GM12872 (cell line): ENCODE results near the gene GALNT13.

Experiments used
- TF ChIP-seq, protein P1 (sequence below): IDR thresholded peaks from 3 replicates; pipeline ENCODE4 v1.5.1; 2011; ENCODE audit warnings: low read depth, mild to moderate bottlenecking, low read length, moderate library complexity; ENCODE audit not compliant: insufficient read depth

GALNT13 gene

GRCh38 chr2:154143105-154143504, 271.4 kb downstream of the GALNT13 start:
- TF ChIP-seq, protein P1, sequence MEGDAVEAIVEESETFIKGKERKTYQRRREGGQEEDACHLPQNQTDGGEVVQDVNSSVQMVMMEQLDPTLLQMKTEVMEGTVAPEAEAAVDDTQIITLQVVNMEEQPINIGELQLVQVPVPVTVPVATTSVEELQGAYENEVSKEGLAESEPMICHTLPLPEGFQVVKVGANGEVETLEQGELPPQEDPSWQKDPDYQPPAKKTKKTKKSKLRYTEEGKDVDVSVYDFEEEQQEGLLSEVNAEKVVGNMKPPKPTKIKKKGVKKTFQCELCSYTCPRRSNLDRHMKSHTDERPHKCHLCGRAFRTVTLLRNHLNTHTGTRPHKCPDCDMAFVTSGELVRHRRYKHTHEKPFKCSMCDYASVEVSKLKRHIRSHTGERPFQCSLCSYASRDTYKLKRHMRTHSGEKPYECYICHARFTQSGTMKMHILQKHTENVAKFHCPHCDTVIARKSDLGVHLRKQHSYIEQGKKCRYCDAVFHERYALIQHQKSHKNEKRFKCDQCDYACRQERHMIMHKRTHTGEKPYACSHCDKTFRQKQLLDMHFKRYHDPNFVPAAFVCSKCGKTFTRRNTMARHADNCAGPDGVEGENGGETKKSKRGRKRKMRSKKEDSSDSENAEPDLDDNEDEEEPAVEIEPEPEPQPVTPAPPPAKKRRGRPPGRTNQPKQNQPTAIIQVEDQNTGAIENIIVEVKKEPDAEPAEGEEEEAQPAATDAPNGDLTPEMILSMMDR, result no peak

- TF ChIP-seq, protein P1, result no peak
Measured at GRCh38 chr2:154158101-154158500, 286.4 kb downstream of the GALNT13 start.

GRCh38 chr2:154161286-154161685, 289.6 kb downstream of the GALNT13 start:
- TF ChIP-seq, protein P1, result no peak

- TF ChIP-seq, protein P1, result no peak
Measured at GRCh38 chr2:154170400-154170799, 298.7 kb downstream of the GALNT13 start.

DNA sequence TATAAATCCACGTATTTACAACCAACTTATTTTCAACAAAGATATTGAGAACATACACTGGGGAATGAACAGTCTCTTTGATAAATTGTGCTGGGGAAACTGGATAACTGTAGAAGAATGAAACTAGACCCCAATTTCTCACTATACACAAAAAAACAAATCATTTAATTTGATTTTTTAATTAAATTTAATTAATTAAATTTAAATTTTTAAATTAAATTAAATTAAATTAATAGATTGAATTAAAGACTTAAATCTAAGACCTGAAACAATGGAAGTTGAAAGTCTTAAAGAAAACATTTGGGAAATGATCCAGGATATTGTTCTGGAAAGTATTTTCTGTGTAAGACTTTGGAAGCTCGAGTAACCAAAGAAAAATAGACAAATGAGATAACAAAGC, 301.4 kb downstream of the GALNT13 start:
- TF ChIP-seq, protein P1, result no peak

DNA sequence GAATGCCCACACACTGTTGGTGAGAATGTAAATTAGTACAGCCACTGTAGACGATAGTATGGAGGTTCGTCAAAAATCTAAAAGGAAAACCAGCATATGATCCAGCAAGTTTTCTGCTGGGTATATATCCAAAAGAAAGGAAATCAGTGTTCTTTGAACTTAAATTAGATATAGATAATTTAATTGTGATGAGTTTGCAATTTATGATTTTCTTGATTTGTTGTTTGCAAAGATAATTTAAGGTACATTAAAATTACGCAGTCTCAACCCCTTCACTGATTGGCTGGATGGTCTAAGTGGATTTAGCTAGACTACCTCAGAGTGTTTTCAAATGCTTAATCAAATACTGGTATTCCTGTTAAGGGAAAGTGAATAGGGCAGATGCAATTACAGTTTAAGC, 302.2 kb downstream of the GALNT13 start:
- TF ChIP-seq, protein P1, result no peak

- TF ChIP-seq, protein P1, result no peak
Measured at GRCh38 chr2:154182008-154182407, 310.3 kb downstream of the GALNT13 start.

- TF ChIP-seq, protein P1, result no peak
Measured at GRCh38 chr2:154187948-154188347, 316.2 kb downstream of the GALNT13 start.
